SH-SY5Y (cell line): Measurements from ENCODE around the gene ASB10.

Experiments
- GATA2 ChIP-seq: IDR thresholded peaks from 2 replicates; pipeline ENCODE4 v1.6.1; 2011; ENCODE audit warnings: mild to moderate bottlenecking, low read depth, low read length
- GATA3 ChIP-seq: IDR thresholded peaks from 2 replicates; pipeline ENCODE4 v1.6.1; 2011; ENCODE audit warnings: low read depth, mild to moderate bottlenecking, low read length, moderate library complexity

DNA sequence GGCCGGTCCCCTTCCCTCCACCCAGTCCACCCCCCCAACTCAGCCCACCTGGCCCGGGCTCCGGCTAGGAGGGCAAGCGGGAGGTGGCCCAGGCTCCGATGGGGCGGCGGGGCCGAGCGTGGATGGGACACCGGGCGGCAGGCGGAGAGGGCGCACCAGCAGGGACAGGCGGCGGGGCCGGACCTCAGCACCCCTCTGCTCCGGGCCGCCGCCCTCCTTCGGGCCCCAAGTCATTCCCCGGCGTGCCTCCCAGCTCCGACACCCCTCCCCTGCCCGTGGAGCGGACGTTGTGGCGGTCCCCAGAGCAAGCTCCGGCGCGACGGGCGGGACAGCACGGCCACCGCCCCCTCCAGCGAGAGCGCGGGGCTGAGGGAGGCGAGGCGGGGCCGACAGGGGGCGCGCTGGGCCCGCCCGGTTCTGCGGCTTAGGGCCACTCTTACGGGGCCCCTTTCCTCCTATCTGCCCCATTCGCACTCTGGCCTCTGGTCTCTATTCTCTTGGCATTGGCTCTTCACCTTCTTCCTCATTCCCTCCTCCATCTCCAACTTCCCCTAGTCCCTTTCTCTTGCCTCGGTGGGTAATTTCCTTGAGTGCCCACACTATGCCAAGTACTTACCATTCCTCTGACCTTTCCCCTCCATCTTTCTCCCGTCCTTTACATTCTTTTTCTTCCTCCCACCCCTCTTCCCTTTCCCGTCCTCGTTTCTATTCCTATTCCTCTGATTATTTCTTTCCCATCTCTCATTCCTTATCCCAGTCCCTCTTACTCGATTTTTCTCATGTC, 18.9 kb downstream of the ASB10 start:
- no peak for TF ChIP-seq GATA2
- TF ChIP-seq GATA3, result no peak
